Fibroblast of lung (primary cell): ENCODE measurements around the gene SAFB2. TPM values are rescaled to one million over a fixed set of nuclear protein-coding genes. Genes with fewer than 3 reads are reported as not detected.
A peak's percentile ranks its signal among the peaks of the same experiment; 100 is the strongest.

Experiments used
- DNase-seq, 2 donors: peaks; one replicate each; pipeline versions ENCODE4 v3.0.0 to v3.0.0-alpha.2; 2010; ENCODE audit warnings: low read depth in 2 of 2
- H2AFZ ChIP-seq: 2 replicates; pipeline ENCODE4 v1.5.1; 2012; ENCODE audit warnings: low read length, control low read depth, inconsistent platforms
- H3K27ac ChIP-seq: 2 replicates; pipeline ENCODE4 v1.5.1; 2011; ENCODE audit warnings: low read length, control low read depth; ENCODE audit not compliant: insufficient read depth
- H3K27me3 ChIP-seq: 2 replicates; pipeline ENCODE4 v1.5.1; 2011; ENCODE audit warnings: mild to moderate bottlenecking, low read length; ENCODE audit not compliant: control insufficient read depth, insufficient read depth
- H3K36me3 ChIP-seq: 2 replicates; pipeline ENCODE4 v1.5.1; 2011; ENCODE audit warnings: low read length; ENCODE audit not compliant: control insufficient read depth, insufficient read depth
- H3K4me1 ChIP-seq: 2 replicates; pipeline ENCODE4 v1.5.1; 2011; ENCODE audit warnings: low read length; ENCODE audit not compliant: control insufficient read depth, insufficient read depth; ENCODE audit errors: extremely low read depth
- H3K4me2 ChIP-seq: 2 replicates; pipeline ENCODE4 v1.5.1; 2011; ENCODE audit warnings: low read length, control low read depth; ENCODE audit not compliant: insufficient read depth; ENCODE audit errors: extremely low read depth
- H3K4me3 ChIP-seq, 4 experiments: fragments of 200-600 bp in 1 of 4; sonication (generic) in 1 of 4; replicated peaks in 1 of 4; 2 replicates each; pipeline ENCODE4 v1.5.1; 2011 to 2016; ENCODE audit warnings: low read length in 4 of 4, low read depth in 3 of 4, mild to moderate bottlenecking in 3 of 4, control low read depth in 2 of 4, inconsistent platforms in 1 of 4, mixed read lengths in 1 of 4; ENCODE audit not compliant: insufficient read depth in 1 of 4; ENCODE audit errors: control extremely low read depth in 1 of 4
- H3K79me2 ChIP-seq: 2 replicates; pipeline ENCODE4 v1.5.1; 2012; ENCODE audit warnings: mild to moderate bottlenecking, low read length, inconsistent platforms; ENCODE audit not compliant: control insufficient read depth, insufficient read depth
- H3K9ac ChIP-seq: 2 replicates; pipeline ENCODE4 v1.5.1; 2011; ENCODE audit warnings: mild to moderate bottlenecking, low read length, control low read depth; ENCODE audit not compliant: insufficient read depth
- H3K9me3 ChIP-seq: 2 replicates; pipeline ENCODE4 v1.5.1; 2012; ENCODE audit warnings: low read depth, low read length; ENCODE audit not compliant: control insufficient read depth, insufficient read depth
- H4K20me1 ChIP-seq: 2 replicates; pipeline ENCODE4 v1.5.1; 2011; ENCODE audit warnings: low read length; ENCODE audit not compliant: control insufficient read depth, insufficient read depth; ENCODE audit errors: extremely low read depth
- EZH2 ChIP-seq: IDR thresholded peaks from 2 replicates; pipeline ENCODE4 v1.5.1; 2012; ENCODE audit warnings: low read length, control low read depth, mild to moderate bottlenecking; ENCODE audit errors: missing control alignments
- polyA plus RNA-seq, 2 donors: library from polyadenylated mRNA; depleted of rRNA in 1 of 2; stranded (reverse) in 1 of 2; unstranded in 1 of 2; fragments of >200 nt; gene quantifications; 2 replicates each; pipeline ENCODE4 v1.2.1, GENCODE V29; 2011 to 2012; ENCODE audit warnings: missing spikeins in 1 of 2
- total RNA-seq: library from RNA; depleted of rRNA; stranded (reverse); fragments of >200 nt; gene quantifications from 2 replicates; pipeline ENCODE4 v1.2.1, GENCODE V29; 2014
- TF ChIP-seq, protein P1 (sequence below), 2 donors: IDR thresholded peaks in 1 of 2; conservative IDR thresholded peaks in 1 of 2; 1 replicate in 1 of 2; 2 replicates in 1 of 2; pipeline ENCODE4 v1.5.1; 2011 to 2012; ENCODE audit warnings: low read length in 2 of 2, control low read depth in 1 of 2, inconsistent platforms in 1 of 2, low read depth in 1 of 2, mild to moderate bottlenecking in 1 of 2

SAFB2 gene
- total and polyA plus RNA-seq, 2 donors (not counting 1 experiment from before 2014, with no cell fraction given) = 16.9 to 35.8 TPM

DNA sequence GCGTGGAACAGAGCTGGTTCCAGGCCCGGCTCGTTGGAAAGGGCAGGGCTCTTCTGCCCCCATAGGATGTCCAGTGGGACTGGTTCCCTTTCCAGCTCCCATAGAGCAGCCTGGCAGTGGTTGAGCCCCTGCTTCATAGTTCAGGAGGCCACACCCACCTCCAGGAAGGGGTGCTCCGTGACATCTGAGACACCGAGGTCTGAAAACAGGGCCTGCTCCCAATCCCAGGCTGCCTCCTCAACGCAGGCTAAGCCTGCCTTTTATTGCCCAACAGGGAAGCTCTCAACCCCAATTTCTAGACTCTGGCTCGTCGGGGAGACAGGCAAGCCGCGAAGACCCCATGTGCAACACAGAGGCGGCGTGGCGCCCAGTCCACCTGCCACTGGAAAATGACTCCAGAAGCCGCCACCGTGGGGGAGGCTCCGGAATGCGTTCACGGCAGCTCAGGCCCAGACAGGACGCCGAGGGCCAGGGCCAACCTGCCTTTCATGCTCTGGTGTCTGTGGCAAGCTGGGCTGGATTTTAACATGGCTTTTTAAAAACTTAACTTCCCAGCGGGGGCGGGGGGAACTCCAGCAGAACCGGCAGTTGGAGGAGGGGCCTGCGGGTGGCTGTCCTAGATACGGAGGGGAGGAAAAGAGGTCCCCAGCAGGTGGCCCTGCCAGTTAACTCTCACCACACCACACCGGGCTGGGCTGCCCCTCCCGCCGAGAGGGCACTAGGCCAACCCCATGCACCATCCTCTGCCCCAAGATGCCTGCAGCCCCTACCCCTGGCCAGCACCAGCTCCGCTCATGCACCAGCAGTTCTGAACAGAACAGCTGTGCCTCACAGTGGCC, 36.9 kb downstream of the SAFB2 start:
- Histone ChIP-seq H3K9ac (no peak overlapping the region), H3K9me3 (no peaks in the 10 kb centered on the region), H3K4me1 (no peaks in the 10 kb centered on the region), H3K4me2 (no peak overlapping the region), H3K79me2 (no peaks in the 10 kb centered on the region), H3K27me3 (no peaks in the 10 kb centered on the region), H3K36me3 (peaks cover 18% of the 10 kb centered on the region), H3K4me3 (no peak overlapping the region), H2AFZ (no peak overlapping the region), H4K20me1 (no peaks in the 10 kb centered on the region), H3K27ac (no peak overlapping the region)
- peak in 1 of 2 donors; percentile 25 for DNase-seq
- TF ChIP-seq EZH2 = no peak
- TF ChIP-seq, protein P1, sequence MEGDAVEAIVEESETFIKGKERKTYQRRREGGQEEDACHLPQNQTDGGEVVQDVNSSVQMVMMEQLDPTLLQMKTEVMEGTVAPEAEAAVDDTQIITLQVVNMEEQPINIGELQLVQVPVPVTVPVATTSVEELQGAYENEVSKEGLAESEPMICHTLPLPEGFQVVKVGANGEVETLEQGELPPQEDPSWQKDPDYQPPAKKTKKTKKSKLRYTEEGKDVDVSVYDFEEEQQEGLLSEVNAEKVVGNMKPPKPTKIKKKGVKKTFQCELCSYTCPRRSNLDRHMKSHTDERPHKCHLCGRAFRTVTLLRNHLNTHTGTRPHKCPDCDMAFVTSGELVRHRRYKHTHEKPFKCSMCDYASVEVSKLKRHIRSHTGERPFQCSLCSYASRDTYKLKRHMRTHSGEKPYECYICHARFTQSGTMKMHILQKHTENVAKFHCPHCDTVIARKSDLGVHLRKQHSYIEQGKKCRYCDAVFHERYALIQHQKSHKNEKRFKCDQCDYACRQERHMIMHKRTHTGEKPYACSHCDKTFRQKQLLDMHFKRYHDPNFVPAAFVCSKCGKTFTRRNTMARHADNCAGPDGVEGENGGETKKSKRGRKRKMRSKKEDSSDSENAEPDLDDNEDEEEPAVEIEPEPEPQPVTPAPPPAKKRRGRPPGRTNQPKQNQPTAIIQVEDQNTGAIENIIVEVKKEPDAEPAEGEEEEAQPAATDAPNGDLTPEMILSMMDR (conservative IDR thresholded peaks at IDR 0.05 in 1 of 2, IDR thresholded peaks at IDR 0.05 in 1 of 2; ENCODE audit: low read depth in 1 of 2, low read length in 2 of 2) = no peak

DNA sequence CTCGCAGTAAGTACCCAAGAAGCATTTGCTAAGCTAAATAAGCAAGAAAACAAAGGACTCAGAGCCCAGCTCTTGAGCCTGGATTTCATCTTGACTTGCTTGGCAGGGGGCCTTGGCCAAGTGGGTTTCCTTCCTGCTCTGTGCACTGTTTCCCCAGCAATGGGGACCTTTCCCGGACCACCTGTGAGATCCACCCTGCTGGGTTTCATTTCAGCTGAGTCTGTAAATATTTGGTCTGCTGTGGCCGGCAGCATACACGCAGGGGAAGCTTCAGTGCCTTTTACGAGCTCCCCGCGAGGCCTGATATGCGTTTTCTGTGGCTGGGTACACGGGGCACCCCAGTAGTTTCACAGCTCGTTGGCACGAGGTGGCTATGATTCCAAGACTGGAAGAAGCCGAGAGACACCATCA, 42.4 kb downstream of the SAFB2 start:
- TF ChIP-seq EZH2 = no peak
- TF ChIP-seq, protein P1 (conservative IDR thresholded peaks at IDR 0.05 in 1 of 2, IDR thresholded peaks at IDR 0.05 in 1 of 2; ENCODE audit: low read depth in 1 of 2, low read length in 2 of 2) = no peak
- no peaks in the 10 kb centered on the region for H3K79me2 ChIP-seq
- DNase-seq = no peak

DNA sequence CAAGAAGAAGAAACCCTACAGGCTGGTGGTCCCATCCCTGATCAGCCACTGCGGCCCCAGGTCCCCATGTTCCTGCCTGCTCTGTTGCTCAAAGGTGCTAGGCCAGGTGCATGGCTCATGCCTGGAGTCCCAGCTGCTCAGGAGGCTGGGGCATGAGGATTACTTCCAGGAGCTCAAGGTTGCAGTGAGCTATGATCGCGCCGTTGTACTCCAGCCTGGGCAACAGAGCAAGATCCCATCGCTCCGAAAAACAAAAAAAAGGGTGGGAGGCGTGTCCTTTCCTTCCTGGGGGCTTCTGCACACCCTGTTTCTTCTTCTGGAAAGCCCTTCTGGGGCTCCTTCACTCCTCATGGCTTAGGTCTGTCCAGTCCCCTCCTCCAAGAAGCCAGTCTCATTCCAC, 42.9 kb downstream of the SAFB2 start:
- H3K4me3 ChIP-seq = no peak overlapping the region
- no peaks in the 10 kb centered on the region for H4K20me1 ChIP-seq
- no peaks in the 10 kb centered on the region for H3K36me3 ChIP-seq
- H3K9me3 ChIP-seq = no peaks in the 10 kb centered on the region
- no peak overlapping the region for H3K9ac ChIP-seq
- TF ChIP-seq, protein P1 (conservative IDR thresholded peaks at IDR 0.05 in 1 of 2, IDR thresholded peaks at IDR 0.05 in 1 of 2; ENCODE audit: low read depth in 1 of 2, low read length in 2 of 2) = no peak
- no peak for TF ChIP-seq EZH2
- H2AFZ ChIP-seq = no peak overlapping the region
- DNase-seq = no peak
- no peaks in the 10 kb centered on the region for H3K79me2 ChIP-seq
- H3K27ac ChIP-seq = no peak overlapping the region
- no peaks in the 10 kb centered on the region for H3K27me3 ChIP-seq
- H3K4me1 ChIP-seq = no peaks in the 10 kb centered on the region
- H3K4me2 ChIP-seq = no peak overlapping the region

More for the DNA sequence above, 42.4 kb downstream of the SAFB2 start:
- H3K9ac ChIP-seq = no peak overlapping the region
- no peak overlapping the region for H3K4me3 ChIP-seq
- no peaks in the 10 kb centered on the region for H3K9me3 ChIP-seq
- no peak overlapping the region for H3K27ac ChIP-seq
- no peak overlapping the region for H3K4me2 ChIP-seq
- H3K36me3 ChIP-seq = no peaks in the 10 kb centered on the region
- no peaks in the 10 kb centered on the region for H3K4me1 ChIP-seq
- H2AFZ ChIP-seq = no peak overlapping the region
- H3K27me3 ChIP-seq = no peaks in the 10 kb centered on the region
- no peaks in the 10 kb centered on the region for H4K20me1 ChIP-seq
